Suppressor macrophage treated with lipopolysaccharide for 4 hours (primary cell): ENCODE data around the gene ELOVL7.
A peak's percentile ranks its signal among the peaks of the same experiment; 100 is the strongest.
"Not testable (repeated sequence)": the region's sequence is repeated elsewhere in the genome, so short reads cannot be mapped to it uniquely, and the experiment has no call there.

Source experiments
- DNase-seq: peaks from one replicate; pipeline ENCODE4 v3.0.0-alpha.2; 2020

Gene ELOVL7

GRCh38 chr5:60792438-60792837 is 51.6 kb downstream of the ELOVL7 start:
- no peak for DNase-seq

- DNase-seq = no peak
Measured at GRCh38 chr5:60789551-60789950, 54.5 kb downstream of the ELOVL7 start.

GRCh38 chr5:60788863-60789513 is 55.1 kb downstream of the ELOVL7 start:
- no peak for DNase-seq

- no peak for DNase-seq
Measured at GRCh38 chr5:60779466-60779865, 64.6 kb downstream of the ELOVL7 start.

GRCh38 chr5:60776343-60776742 is 67.7 kb downstream of the ELOVL7 start:
- no peak for DNase-seq

GRCh38 chr5:60765019-60765709 is 78.9 kb downstream of the ELOVL7 start:
- DNase-seq = no peak

- no peak for DNase-seq
Measured at GRCh38 chr5:60763061-60763460, 81.0 kb downstream of the ELOVL7 start.

- DNase-seq = no peak
Measured at GRCh38 chr5:60754495-60754894, 89.6 kb downstream of the ELOVL7 start.

- no peak for DNase-seq
Measured at GRCh38 chr5:60744682-60745081, 99.4 kb downstream of the ELOVL7 start.

- DNase-seq = no peak
Measured at GRCh38 chr5:60743511-60744314, 100.4 kb downstream of the ELOVL7 start.

GRCh38 chr5:60740322-60740721 is 103.7 kb downstream of the ELOVL7 start:
- DNase-seq = no peak

- no peak for DNase-seq
Measured at GRCh38 chr5:60738933-60739332, 105.1 kb downstream of the ELOVL7 start.

GRCh38 chr5:60738461-60738860 is 105.6 kb downstream of the ELOVL7 start:
- DNase-seq = no peak

GRCh38 chr5:60730858-60731257 is 113.2 kb downstream of the ELOVL7 start:
- DNase-seq = not testable (repeated sequence)

GRCh38 chr5:60727033-60727679 is 116.9 kb downstream of the ELOVL7 start:
- peak; percentile 4 for DNase-seq

GRCh38 chr5:60724126-60724525 is 119.9 kb downstream of the ELOVL7 start:
- DNase-seq = no peak

- no peak for DNase-seq
Measured at GRCh38 chr5:60722416-60722815, 121.7 kb downstream of the ELOVL7 start.

- DNase-seq = peak; percentile 3
Measured at GRCh38 chr5:60719329-60719728, 124.7 kb downstream of the ELOVL7 start.

- no peak for DNase-seq
Measured at GRCh38 chr5:60718166-60718892, 125.7 kb downstream of the ELOVL7 start.

- DNase-seq = not testable (repeated sequence)
Measured at GRCh38 chr5:60715201-60715928, 128.7 kb downstream of the ELOVL7 start.

GRCh38 chr5:60712950-60713349 is 131.1 kb downstream of the ELOVL7 start:
- DNase-seq = no peak

GRCh38 chr5:60711892-60712291 is 132.2 kb downstream of the ELOVL7 start:
- not testable (repeated sequence) for DNase-seq
